ENCODE results near the gene GIPC2. TPM values are rescaled to one million over a fixed set of nuclear protein-coding genes. Genes with fewer than 3 reads are reported as not detected.

The GIPC2 gene
- total and polyA plus RNA-seq, 9 of the 15 experiments (the other 6 are each of a cell fraction or from before 2014, with no cell fraction given), result 0.01 to 0.05 (median 0.04) TPM; not detected in 3

GRCh38 chr1:78047106-78047505 lies 1.3 kb downstream of the GIPC2 start:
- H3K9me3 ChIP-seq (replicated peaks; ENCODE audit: control insufficient read depth, insufficient read depth, low read depth, low read length), result 0 out of 2 replicates have a peak, but pooled peaks cover 1% of the 10 kb centered on the region
- no peak overlapping the region for H3K4me3 ChIP-seq
- FAIRE-seq (no peak), ATAC-seq (no peak), DNase-seq (ENCODE audit: extremely low read depth in 1 of 4, low spot score in 3 of 4) (no peak)
- TF ChIP-seq HDAC3 (IDR thresholded peaks at IDR 0.05; ENCODE audit: borderline replicate concordance, partially characterized antibody) (no peak), MTF1 (CRISPR knock-in tag; IDR thresholded peaks at IDR 0.05; ENCODE audit: borderline replicate concordance) (no peak), ZNF121 (CRISPR knock-in tag; conservative IDR thresholded peaks at IDR 0.05) (no peak), FIP1L1 (IDR thresholded peaks at IDR 0.05; ENCODE audit: low read depth, low read length, poor library complexity, severe bottlenecking) (no peak), MITF (IDR thresholded peaks at IDR 0.05) (no peak), SREBF2 (CRISPR knock-in tag; IDR thresholded peaks at IDR 0.05) (no peak), GTF2E2 (tag; IDR thresholded peaks at IDR 0.05) (no peak), EP400 (IDR thresholded peaks at IDR 0.05) (no peak), ZNF444 (CRISPR knock-in tag; IDR thresholded peaks at IDR 0.05) (no peak), HNRNPUL1 (IDR thresholded peaks at IDR 0.05; ENCODE audit: low read length) (no peak), CREB5 (CRISPR knock-in tag; IDR thresholded peaks at IDR 0.05) (no peak), DPF2 (IDR thresholded peaks at IDR 0.05) (no peak)
- no peaks in the 10 kb centered on the region for H4K20me1 ChIP-seq (replicated peaks; ENCODE audit: control insufficient read depth, insufficient read depth, low read length)
- no TSS peak for BruUV-seq (replicated peaks)
- POLR2A ChIA-PET, result interaction anchor here (1.8 to 1.9 kb wide), 2 partner anchors 15 to 42 kb away, joined by 5 read pairs; partner anchors contain the start of gene DNAJB4
- CTCF ChIA-PET (ENCODE audit: low intra/inter-chr PET ratio), result no interaction called here
- H3K79me2 ChIP-seq (ENCODE audit: control insufficient read depth, insufficient read depth, low read length), result no peaks in the 10 kb centered on the region
- intact Hi-C loops (cut with micrococcal nuclease), result no loop called here
- no peaks in the 10 kb centered on the region for H3K27me3 ChIP-seq (ENCODE audit: control insufficient read depth in 2 of 2, insufficient read depth in 2 of 2, low read length in 2 of 2)
- 31% methylated on average over 5 of the region's 5 CpGs for WGBS (ENCODE audit: insufficient coverage, low coverage, missing lambda C conversion rate)
- peaks cover 0 to 5% of the 10 kb centered on the region in 2 experiments; a peak in 2 of 5 replicates for H3K4me1 ChIP-seq (replicated peaks in 1 of 2; ENCODE audit: control insufficient read depth in 2 of 2, insufficient read depth in 2 of 2, low read length in 2 of 2)
- H3K4me2 ChIP-seq (ENCODE audit: insufficient read depth, low read length), result no peak overlapping the region
- no peak overlapping the region for H2AFZ ChIP-seq (ENCODE audit: low read depth, low read length)
- in situ Hi-C loops (cut with MboI), result no loop called here
- no peaks in the 10 kb centered on the region for H3K36me3 ChIP-seq (ENCODE audit: control insufficient read depth, insufficient read depth, low read length)
- no peaks in the 10 kb centered on the region for H3K9me1 ChIP-seq (ENCODE audit: control insufficient read depth, insufficient read depth, low read length)
- no peak overlapping the region for H3K27ac ChIP-seq (ENCODE audit: extremely low read depth, low read depth, low read length)
- H3K9ac ChIP-seq (ENCODE audit: insufficient read depth in 1 of 2, low read depth in 2 of 2, low read length in 2 of 2), result no peak overlapping the region

Data from K562 (cell line).